NT2/D1 (cell line): ENCODE measurements around the gene LCA5.

Experiments used
- SUZ12 ChIP-seq: IDR thresholded peaks from 2 replicates; pipeline ENCODE4 v1.6.1; 2011; ENCODE audit not compliant: insufficient read length, insufficient read depth; ENCODE audit errors: extremely low read depth
- YY1 ChIP-seq: IDR thresholded peaks from 2 replicates; pipeline ENCODE4 v1.6.1; 2011; ENCODE audit not compliant: insufficient read length, insufficient read depth

- TF ChIP-seq SUZ12 (no peak), YY1 (no peak)
Observed at GRCh38 chr6:79544299-79544927, 7.2 kb upstream of the LCA5 start.
